DMS79 (cell line): ENCODE measurements around the gene ADAM8.

Experiments
- DNase-seq: peaks from one replicate; lab custom pipeline; 2025; lab: John Stamatoyannopoulos, UW

ADAM8 gene

DNA sequence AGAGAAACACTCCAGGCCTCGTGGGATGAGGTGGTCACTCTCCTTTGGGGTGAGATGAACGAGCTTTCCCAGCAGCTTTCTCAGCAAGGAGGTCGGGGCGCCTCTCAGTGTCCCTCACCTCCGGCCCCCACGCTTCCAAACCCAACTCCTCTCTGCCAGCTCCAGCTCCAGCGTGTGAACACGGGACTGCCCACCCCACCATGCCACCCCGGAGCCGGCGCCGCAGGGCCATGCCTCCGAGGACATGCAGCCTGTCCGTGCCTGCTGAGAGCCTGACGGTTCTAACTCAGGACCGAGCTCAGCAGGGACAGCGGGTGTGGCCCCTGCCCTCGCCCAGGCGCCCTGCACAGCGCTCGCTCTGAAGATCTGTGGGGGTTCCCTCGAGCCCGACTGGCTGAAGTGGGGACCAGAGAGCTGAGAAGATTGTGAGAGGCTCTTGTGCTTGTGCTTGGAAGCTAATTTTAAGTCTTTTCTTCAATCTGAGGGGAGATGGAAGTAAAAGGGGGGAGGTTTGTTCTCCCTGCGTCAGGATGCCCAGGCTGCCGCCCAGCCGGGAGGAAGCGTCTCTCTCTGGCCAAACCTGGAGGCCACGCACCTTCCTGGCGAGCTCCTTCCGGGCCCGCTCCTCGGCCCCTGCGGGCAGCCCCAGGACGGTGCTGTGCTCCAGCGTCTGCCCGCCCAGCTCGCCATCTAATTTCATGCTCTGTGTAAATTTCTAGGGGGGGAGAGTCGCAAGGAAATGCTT, 5.1 kb upstream of the ADAM8 start:
- no peak for DNase-seq

DNA sequence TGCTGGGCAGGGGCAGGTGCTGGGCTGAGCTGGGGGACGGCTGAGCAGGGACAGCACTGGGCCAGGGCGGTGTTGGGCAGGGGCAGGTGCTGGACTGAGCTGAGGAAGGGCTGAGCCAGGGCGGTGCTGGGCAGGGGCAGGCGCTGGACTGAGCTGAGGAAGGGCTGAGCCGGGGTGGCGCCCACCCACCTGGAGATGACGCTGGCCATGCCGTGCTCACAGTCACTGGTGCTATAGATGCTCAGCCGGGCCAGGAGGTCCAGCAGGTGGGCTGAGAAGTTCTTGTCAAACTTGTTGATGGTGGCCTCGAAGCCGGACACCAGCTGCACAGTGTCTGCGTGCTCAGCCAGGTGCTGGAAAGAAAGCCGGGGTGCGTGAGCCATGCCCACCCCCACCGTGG, 4.4 kb upstream of the ADAM8 start:
- no peak for DNase-seq

DNA sequence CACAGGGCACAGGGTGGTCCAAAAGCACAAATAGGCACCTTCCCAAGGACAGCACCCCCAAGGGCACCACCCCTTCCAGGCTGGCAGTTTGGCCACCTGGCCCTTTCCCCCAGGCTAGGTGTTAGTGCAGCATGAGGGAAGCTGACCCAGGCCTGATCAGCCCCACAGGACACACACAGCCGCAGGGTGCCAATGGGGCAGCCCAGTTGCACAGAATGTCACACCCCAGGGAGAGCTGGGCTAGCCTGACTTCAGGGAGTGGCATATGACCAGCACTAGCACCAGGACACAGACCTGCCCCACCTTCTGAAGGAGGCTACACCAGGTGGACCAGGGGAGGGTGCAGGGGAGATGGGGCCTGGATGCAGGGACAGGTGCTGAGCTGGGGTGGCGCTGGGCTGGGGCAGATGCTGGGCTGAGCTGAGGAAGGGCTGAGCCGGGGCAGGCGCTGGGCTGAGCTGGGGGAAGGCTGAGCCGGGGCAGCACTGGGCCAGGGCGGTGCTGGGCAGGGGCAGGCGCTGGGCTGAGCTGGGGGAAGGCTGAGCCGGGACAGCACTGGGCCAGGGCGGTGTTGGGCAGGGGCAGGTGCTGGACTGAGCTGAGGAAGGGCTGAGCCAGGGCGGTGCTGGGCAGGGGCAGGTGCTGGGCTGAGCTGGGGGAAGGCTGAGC, 3.9 kb upstream of the ADAM8 start:
- DNase-seq: no peak

DNA sequence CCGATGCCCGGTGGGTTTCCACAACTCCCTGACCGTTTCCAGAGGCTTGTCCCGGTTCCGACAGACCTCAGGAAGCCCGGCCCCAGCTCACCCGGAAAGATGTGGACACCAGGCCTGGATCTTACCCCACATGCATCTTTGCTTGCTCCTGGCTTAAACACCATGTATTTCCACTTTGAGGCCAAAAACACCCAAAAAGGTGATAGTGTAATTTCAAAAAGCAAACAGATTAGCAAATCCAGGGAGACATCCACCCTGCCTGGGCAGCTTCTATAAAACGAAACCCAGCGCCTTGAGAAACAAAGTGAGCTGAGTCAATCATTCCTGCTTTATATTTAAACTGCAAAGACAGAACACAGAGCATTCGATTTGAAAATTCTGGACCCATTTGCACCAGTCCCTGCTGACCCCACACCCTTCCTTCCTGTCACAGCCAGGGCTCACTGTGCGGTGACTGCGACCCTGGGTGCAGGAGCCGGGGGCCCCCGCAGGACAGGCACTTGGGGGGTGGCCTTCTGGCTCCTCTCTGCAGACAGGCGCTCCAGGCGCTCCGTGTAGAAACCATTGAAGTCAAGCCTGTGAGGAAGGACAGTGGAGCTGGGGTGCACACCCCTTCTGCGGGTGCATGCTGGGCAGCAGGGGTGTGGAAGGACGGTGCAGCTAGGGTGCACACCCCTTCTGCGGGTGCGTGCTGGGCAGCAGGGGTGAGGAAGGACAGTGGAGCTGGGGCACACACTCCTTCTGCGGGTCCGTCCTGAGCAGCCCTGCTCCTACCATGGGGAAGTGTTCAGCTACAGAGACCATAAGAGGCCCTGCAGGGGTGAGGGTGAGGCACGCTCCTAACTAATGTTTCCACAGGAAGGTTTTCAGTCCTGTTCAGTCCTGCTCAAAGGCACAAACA, 2.9 kb upstream of the ADAM8 start:
- DNase-seq: no peak

DNA sequence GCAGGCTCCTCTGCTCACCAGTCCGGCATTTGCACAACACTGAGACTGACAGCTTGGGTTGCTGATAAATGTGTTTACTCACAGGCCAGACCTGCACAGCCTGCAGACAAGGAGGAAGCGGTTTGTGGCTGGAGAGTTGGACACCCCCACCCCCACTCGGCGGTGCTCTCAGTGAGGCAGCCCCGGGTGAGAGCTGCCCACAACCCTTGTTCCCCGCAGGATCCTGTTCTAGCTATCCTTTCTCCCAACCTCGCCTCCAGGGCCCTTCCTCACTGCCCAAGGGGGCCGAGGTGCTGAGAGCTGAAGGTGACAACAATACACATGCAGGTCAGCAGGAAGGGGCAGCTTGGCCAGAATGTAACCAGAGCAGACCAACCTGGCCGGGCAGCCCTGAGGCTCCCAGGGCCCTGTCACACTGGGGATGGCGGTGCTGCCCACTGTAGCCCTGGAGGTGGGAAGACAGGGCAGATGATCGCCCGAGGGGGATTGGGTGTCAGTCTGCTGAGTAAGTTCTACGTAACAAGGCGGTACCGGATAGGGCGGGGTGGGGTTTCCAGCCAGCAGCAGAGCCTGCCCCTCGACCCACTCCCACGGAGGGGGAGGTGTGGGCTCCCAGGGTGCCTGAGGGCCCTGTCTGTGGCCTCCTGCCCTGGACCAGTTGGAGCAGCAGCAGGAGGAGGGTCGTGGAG, 2.1 kb upstream of the ADAM8 start:
- DNase-seq: no peak

DNA sequence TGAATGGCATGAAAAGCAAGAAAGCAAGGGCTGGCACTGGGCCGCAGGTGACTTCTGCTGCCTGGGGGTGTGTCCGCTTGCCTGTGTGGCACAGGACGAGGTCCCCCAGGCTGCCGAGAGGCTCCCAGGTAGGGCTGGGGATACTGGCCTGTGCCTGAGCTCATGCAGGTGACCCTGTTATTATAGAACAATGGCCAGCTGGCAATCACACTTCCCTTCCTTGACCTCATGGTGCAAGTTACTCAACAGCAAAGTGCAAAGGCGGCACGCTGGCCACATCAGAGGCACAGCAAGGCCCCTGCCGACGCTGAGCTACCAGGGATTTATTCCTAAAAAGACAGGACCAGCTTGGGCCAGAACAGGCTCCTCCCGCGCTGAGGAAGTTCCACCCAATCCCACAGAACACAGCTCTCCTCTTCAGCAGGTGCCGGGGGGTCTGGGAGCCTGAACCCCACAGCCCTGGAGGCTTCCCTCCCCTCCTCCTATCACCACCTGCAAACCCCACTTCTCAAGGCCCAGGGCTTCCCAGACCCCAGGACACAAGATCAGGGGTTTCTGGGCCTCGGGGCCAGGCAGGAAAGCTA, 1.4 kb upstream of the ADAM8 start:
- no peak for DNase-seq

DNA sequence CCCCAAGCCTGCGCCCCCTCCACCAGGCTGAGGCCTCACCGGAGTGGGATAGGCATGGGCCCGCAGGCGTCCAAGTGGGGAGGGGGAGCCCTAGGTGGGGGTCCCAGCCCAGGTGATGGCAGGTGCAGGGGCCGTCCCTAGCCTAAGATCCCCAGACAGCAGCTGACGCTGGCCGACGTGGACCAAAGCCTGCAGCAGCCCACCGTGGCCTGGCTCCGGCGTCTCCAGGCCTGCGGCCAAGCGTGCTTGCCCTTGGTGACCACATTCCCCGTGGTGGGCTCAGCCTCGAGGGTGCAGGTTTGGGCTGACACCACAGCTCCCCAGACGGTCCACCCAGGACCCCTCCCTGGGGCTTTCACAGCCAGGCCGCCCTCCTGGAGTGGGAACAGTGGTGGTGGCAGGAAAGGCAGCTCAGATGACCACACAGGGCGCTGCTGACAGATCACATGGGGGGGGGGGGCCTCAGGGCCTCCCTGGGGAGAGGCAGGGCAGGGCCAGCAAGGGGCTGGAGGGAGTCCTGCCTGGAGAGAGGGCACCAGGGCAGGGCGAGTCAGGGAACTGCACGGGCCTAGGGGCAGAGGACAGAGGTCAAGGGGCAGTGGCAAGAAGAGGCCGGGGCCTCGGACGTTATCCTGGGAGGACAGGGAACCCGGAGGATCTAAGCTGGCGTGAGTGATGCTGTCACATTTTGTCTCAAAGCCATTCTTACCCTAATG, 767 bp upstream of the ADAM8 start:
- no peak for DNase-seq

DNA sequence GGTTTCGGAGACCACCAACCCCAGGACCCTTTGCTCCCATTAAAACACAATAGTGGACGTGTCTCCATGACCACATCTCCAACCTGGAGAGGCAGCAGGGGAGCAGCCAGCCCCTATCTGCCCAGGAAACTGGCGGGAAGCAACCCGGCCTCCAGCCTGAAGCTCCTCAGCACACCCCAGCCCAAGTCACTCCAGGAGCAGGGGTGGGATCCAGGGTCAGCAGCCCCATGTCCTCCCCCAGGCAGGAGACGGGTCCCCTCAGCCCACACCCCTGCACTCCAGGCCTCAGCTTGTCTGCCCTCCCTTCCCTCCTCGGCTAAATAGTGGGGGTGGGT, 601 bp downstream of the ADAM8 start:
- no peak for DNase-seq

DNA sequence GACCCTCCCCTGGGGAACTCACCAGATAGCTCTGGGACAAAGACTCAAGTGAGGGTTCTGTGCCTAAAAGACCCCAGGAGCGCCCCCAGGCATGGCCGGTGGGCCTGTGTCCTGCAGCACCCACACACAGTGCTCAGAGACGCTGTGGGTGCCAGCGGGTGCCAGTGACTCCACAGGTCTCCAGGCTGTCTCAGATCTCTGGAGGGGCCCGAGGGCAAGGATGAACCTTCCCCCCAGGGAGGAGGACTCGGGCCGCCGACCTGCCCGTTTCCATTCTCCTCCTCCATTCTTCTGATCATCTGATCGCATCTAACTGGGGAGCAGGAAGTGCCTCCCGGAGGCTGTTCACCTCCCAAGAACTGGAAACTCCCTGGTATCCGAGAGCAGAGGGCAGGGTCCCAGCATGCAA, 980 bp downstream of the ADAM8 start:
- no peak for DNase-seq

DNA sequence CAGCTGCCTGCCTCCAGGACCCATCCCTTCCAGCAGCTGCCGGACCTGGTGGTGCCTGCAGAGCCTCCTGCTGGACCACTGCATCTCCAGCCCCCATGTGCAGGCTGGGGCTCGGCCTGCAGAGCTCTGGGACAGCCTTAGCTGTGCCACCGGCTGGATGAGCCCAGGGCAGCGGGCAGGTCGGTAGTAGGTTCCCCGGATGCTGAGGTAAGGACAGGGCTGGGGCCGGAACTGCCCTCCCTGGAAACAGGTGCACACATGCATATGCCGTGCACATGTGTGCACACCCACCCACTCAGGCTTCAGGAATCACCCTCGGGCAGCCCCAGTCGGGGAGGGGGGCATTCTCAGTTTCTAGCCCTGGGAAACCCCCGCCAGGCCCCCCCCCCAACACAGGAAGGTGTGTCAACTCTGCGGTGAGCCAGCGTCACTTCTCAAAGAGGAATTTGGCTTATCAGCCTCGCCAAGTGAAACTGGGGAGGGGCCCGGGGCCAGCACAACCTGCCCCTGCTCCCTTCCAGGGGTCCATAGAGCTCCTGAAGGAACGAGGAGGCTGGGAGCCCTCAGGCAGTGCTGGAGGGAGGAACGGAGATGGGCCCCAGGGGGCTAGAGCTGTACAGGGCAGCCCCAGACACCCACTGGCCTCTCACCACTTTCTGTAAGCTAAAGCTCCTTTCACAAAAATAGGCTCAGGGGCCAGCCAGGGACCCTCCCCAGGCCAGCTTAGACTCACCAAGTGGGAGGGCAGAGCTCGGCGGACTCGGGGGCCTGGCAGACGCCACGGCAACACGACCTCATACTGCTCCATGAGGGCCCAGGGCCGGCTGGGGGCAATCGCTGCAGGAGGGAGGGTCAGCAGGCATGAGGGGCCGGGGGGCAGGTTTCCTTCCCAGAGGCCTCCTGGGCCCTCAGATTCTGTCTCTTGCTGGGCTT, 1.7 kb downstream of the ADAM8 start:
- no peak for DNase-seq

DNA sequence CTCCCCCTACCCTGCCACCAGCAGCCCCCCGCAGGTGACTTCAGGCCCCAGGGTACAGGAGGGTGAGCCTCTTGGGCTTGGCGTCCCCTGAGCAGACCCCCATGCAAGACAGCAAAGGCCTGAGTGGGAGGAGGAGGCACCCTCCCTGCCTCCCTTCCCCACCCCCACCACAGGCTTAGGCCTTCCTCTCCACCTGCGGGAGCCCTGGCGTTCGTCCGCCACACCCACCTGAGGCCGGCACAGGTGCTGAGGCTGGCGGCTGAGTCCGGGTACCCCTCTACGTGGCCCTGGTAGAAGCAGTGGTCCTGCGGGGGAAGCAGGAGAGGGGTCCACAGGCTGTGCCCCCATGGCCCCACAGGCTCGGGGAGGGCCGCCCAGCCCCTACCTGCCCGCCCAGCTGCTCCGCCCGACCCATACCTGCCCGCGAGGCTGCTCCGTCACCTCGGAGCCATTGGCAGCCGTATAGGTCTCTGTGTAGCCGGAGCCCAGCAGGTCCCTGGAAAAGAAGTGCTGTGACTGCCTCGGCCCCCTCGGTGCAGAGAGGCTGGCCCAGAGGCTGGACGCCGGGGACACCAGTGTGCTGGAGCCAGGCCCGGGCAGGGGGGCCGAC, 3.0 kb downstream of the ADAM8 start:
- no peak for DNase-seq

DNA sequence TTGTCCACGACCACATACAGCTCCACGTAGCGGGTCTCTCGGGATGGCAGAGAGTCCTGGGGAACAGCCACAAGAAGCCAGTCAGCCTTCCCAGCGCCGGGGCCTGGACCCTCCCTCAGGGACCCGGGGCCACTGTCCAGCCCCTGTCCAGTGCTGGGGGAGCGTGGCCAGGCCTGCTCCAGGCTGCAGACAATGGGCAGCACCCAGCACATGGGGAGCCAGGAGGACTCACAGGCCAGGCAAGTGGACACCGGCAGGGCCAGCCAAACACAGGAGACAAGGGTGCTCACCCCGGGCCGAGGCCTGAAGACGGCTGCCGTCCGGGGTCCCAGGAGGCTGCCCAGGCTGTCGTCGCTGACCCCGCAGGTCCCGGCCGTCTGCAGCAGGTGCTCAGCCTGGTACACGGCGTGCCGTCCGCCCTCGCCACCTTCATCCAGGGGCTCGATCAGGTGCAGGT, 3.7 kb downstream of the ADAM8 start:
- no peak for DNase-seq

DNA sequence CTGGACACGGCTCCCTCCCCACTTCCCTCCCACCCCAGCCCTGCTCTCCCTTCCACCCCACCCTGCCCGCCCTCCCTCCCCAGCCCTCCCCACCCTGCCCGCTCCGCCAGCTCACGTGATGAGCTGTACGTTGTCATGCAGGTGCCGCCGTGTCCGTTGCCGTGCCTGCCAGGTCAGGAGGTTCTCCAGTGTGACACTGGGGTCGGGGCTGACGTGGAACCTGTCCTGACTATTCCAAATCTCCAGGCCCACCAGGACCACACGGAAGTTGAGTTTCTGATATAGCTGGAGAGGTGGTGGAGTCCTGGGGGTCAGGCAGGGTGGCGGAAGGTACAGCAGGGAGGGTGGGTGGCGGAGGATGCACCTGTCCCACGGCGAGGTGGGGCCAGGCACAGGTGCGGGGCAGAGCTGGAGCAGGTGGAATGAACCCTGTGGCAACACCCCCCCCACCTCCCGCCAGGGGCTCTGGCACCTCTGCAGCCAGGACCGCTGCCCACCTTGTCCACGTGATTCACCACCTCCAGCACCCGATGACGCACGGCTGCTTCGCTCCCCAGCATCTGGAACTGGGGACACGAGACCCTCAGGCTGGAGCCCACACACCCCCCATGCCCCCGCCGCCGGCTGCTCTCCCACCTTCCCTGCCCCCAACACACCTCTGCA, 4.2 kb downstream of the ADAM8 start:
- no peak for DNase-seq

DNA sequence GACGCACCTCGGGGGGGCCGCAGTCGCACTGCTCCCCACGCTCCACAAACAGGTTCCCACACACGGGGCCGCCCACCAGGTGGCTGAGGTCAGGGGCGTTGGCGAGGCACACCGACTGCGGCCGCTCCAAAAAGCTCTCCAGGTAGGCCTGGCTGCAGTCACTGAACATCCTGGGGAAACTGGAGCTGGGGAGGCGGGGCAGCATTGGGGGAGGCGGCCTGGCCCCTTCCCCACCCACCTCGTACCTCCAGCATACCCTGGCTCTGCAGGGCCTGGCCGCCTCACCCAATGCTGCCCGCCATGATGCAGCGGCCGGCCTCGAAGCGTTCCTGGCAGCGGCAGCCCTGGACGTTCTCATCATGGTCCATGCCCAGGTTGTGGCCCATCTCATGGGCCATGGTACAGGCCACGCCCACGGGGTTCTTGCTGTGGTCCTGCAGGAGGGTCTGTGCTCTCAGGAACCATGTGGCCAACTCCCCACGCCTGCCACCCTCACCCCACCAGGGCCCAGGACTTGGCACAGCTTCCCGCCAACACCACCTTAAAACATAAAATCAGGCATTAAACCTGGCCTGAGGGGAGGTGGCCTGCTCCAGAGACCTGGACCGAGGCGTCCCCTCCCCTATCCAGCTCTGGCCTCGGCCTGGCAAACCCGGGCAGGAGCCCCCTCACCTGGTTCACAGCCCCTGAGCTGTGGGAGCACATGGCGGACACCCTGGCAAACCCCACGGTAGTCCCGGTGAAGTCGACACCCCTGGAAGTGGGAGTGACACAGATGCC, 5.0 kb downstream of the ADAM8 start:
- no peak for DNase-seq

DNA sequence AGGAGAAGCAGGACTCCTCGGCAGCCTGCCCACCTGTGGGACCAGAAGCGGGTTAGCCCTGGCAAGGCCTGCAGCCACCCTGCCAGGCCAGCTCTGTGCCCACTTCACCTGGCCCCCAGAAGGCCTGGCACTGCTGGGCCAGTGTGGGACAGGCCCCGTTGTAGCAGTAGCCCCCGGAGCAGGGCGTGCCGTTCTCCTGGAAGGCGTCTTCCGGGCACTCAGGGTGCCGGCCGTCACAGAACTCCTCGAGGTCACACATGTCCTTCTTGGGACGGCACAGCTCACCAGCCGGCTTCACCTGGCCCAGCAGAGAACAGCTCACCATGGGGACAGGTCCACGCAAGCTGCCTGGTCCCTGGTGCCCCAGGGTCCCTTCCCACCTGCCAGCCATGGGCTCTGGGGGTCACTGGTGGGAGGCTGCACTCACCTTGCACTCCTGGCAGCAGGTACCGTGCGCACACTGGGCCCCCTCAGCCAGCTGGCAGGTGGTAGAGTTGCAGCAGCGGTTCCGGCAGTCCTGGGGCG, 5.8 kb downstream of the ADAM8 start:
- no peak for DNase-seq

DNA sequence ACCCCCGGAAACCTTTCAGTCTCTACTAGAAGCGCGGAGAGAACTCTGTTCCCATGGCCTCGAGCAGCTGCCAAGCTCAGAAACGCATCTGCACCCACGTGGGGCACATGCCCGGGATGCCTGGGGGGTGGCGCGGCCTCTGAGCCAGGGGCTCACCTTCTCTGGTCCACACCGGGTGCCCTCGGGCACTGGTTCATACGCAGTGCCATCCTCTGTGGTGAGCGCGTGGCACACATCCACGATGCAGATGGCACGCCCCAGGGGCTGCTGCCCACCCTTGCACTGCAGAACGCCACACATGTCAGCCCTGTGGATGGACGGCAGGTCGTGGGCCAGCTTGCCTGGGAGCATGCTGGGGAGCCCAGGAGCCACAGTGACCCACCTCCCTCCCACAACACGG, 6.5 kb downstream of the ADAM8 start:
- DNase-seq: no peak

DNA sequence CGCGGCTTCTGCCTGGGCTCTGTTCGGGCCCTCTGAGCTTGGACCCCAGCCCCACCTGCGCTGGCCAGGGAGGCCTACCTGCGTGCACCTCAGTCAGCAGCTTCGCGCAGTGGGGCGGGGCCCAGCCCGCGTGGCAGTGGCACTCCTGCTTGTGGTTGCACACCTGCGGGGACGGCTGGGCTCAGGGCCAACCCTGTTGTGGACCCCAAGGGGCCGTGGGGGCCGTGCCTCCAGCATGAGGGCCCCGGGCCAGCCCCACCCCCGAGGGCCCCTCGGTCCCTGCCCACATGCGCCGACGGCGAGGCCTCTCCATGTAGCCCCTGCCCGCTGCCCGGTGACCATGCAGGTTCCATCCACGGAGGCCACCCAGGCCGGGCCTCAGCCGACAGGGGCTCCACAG, 7.3 kb downstream of the ADAM8 start:
- DNase-seq: no peak

DNA sequence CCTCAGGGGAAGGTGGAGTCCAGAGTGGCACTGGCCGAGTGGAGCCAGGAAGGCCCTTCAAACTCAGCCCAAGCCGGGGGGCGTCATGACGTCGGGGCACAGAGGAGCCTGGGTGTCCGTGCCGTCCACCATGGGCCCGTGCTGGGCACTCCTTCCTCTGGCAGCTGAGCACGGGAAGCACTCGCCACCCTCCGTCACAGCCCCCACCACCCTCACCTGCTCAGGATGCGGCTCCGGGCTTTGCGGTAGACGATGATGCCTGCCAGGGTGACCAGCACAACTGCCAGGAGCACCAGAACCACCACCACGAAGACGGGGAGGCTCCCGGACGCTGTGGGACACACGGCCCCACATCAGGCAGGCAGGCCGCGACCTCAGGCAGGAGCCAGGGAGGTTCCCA, 8.1 kb downstream of the ADAM8 start:
- DNase-seq: no peak
